Psoas muscle (tissue), 8 donors: ENCODE measurements around the gene CHRNB1. TPM values are rescaled to one million over a fixed set of nuclear protein-coding genes. Genes with fewer than 3 reads are reported as not detected.

Source experiments
- ATAC-seq, 4 donors: fragments of 200-7000 bp; cut with Tn5 transposase; one replicate each; pipeline ENCODE4 v1.9.1; 2020; ENCODE audit warnings: moderate library complexity in 3 of 4, mild to moderate bottlenecking in 2 of 4
- DNase-seq, 2 donors: peaks; one replicate each; pipeline ENCODE4 v3.0.0-alpha.2; 2020
- H3K27ac ChIP-seq: fragments of 200-600 bp; one replicate; pipeline ENCODE4 v1.8.0; 2022
- H3K27me3 ChIP-seq, 3 donors: fragments of 200-600 bp in 1 of 3; one replicate each; pipeline versions ENCODE4 v1.6.1 to v1.8.0; 2013 to 2022; ENCODE audit warnings: low read length in 2 of 3, mild to moderate bottlenecking in 2 of 3, moderate library complexity in 1 of 3; ENCODE audit not compliant: insufficient read depth in 3 of 3
- H3K36me3 ChIP-seq, 2 donors: fragments of 200-600 bp in 1 of 2; one replicate each; pipeline versions ENCODE4 v1.6.1 to v1.8.0; 2013 to 2022; ENCODE audit warnings: low read depth in 1 of 2, mild to moderate bottlenecking in 1 of 2, moderate library complexity in 1 of 2; ENCODE audit not compliant: insufficient read depth in 1 of 2
- H3K4me1 ChIP-seq: fragments of 200-600 bp; one replicate; pipeline ENCODE4 v1.8.0; 2022
- H3K4me3 ChIP-seq: fragments of 200-600 bp; one replicate; pipeline ENCODE4 v1.8.0; 2022; ENCODE audit warnings: mild to moderate bottlenecking
- H3K9me3 ChIP-seq: fragments of 200-600 bp; one replicate; pipeline ENCODE4 v1.8.0; 2022
- CTCF ChIP-seq: fragments of 200-600 bp; IDR thresholded peaks from one replicate; pipeline ENCODE4 v1.8.0; 2022; ENCODE audit warnings: antibody characterized with exemption
- WGBS, 3 donors: extraction: QIAGEN DNeasy Blood & Tissue Kit; methylation state at CpG; one replicate each; pipeline versions ENCODE4 v1.1.6 to v1.1.7; 2013; 5-methylcytosine and 5-hydroxymethylcytosine counted together
- intact Hi-C, 2 donors: fragments of 100-400 bp; cut with DNase I; formaldehyde crosslinking; loops; one replicate each; pipeline versions ENCODE4 v1.11.0 to v1.14.2; 2022
- polyA plus RNA-seq, 3 donors: library from polyadenylated mRNA; stranded (reverse); fragments of 200-250 nt; gene quantifications; one replicate each; pipeline ENCODE4 v1.2.3, GENCODE V29; 2013
- total RNA-seq, 4 donors: library from RNA; stranded (reverse); fragmentation: NEBNext Ultra II Directional in 2 of 4; extraction: Animal tissue kit (Norgen Biotek cat#: 25700) in 2 of 4; gene quantifications; one replicate each; pipeline versions ENCODE4 v1.2.1 to v1.2.4, GENCODE V29; 2021 to 2023
- donor health status: healthy with polysubstance abuse.
- donor health status: DM: no; HTN: no; CAD: no; lungs with moderate emphysema.
- donor health status: Bipolar disorder and iron deficiency.
- donor health status: healthy.
- donor health status: DM: yes; HTN: yes; CAD: no.
- donor health status: DM: no; HTN: no; CAD: no.
- donor health status: DM: no; HTN: no; CAD: no.
- donor health status: DM: yes; HTN: yes; CAD: no.

Gene CHRNB1
- total and polyA plus RNA-seq, 7 donors = 73.0 to 190 (median 118) TPM

GRCh38 chr17:7413346-7413985 lies 31.4 kb upstream of the CHRNB1 start:
- DNase-seq (peak in 1 of 2 donors; percentile 46), ATAC-seq (peak in 1 of 4 donors; percentile 10)
- no peaks in the 10 kb centered on the region for H3K4me1 ChIP-seq
- H3K4me3 ChIP-seq = no peak overlapping the region
- peaks cover 0 to 5% of the 10 kb centered on the region in 2 donors for H3K36me3 ChIP-seq
- no peaks in the 10 kb centered on the region for H3K9me3 ChIP-seq
- intact Hi-C loops = no loop called here
- H3K27ac ChIP-seq = no peak overlapping the region
- no peak for TF ChIP-seq CTCF
- WGBS, 3 donors = 79 to 85% (median 83%) methylated on average over 6 of the region's 6 CpGs
- no peaks in the 10 kb centered on the region for H3K27me3 ChIP-seq

- no peak for DNase-seq
- no peak for ATAC-seq
Measured at GRCh38 chr17:7414837-7415236, 30.0 kb upstream of the CHRNB1 start.

GRCh38 chr17:7415784-7416183 lies 29.1 kb upstream of the CHRNB1 start:
- DNase-seq (no peak), ATAC-seq (no peak)
- Histone ChIP-seq H3K4me3 (no peak overlapping the region), H3K9me3 (no peaks in the 10 kb centered on the region), H3K27ac (no peak overlapping the region), H3K4me1 (no peaks in the 10 kb centered on the region), H3K36me3 (peaks cover 0 to 5% of the 10 kb centered on the region in 2 donors), H3K27me3 (no peaks in the 10 kb centered on the region)
- intact Hi-C loops = no loop called here
- TF ChIP-seq CTCF = no peak
- 85 to 86% (median 85%) methylated on average over 23 of the region's 23 CpGs for WGBS, 3 donors

More at GRCh38 chr17:7414837-7415236, 30.0 kb upstream of the CHRNB1 start:
- no peaks in the 10 kb centered on the region for H3K27me3 ChIP-seq
- no peak overlapping the region for H3K27ac ChIP-seq
- no peaks in the 10 kb centered on the region for H3K9me3 ChIP-seq
- no peak for TF ChIP-seq CTCF
- WGBS, 3 donors = 80 to 85% (median 82%) methylated on average over 14 of the region's 14 CpGs
- H3K4me1 ChIP-seq = no peaks in the 10 kb centered on the region
- H3K36me3 ChIP-seq = peaks cover 0 to 5% of the 10 kb centered on the region in 2 donors
- no peak overlapping the region for H3K4me3 ChIP-seq
- intact Hi-C loops = no loop called here

GRCh38 chr17:7416323-7416722 lies 28.5 kb upstream of the CHRNB1 start:
- no peaks in the 10 kb centered on the region for H3K27me3 ChIP-seq
- TF ChIP-seq CTCF = no peak
- H3K27ac ChIP-seq = no peak overlapping the region
- peaks cover 0 to 5% of the 10 kb centered on the region in 2 donors for H3K36me3 ChIP-seq
- WGBS, 3 donors = 80 to 84% (median 81%) methylated on average over 6 of the region's 6 CpGs
- no peaks in the 10 kb centered on the region for H3K4me1 ChIP-seq
- no peaks in the 10 kb centered on the region for H3K9me3 ChIP-seq
- ATAC-seq = no peak
- intact Hi-C loops = no loop called here
- no peak overlapping the region for H3K4me3 ChIP-seq
- DNase-seq = no peak
